ENCODE measurements around the gene ITGAX.
"Not testable (repeated sequence)": the region's sequence is repeated elsewhere in the genome, so short reads cannot be mapped to it uniquely, and the experiment has no call there.

ITGAX gene

DNA sequence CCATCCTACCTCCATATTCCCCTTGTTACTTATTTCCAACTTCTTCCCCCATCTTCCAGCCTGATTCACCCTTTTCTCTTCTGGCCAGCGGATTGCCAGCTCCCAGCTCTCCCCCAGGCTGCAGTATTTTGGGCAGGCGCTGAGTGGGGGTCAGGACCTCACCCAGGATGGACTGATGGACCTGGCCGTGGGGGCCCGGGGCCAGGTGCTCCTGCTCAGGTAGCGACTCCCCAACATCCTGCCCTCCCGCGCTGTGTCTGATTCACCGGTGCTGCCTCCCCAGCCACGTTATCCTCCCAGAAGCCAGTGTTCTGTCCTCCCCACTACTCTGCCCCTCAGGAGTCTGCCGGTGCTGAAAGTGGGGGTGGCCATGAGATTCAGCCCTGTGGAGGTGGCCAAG lies 57.8 kb downstream of the ITGAX start:
- DNase-seq, result no peak

DNA sequence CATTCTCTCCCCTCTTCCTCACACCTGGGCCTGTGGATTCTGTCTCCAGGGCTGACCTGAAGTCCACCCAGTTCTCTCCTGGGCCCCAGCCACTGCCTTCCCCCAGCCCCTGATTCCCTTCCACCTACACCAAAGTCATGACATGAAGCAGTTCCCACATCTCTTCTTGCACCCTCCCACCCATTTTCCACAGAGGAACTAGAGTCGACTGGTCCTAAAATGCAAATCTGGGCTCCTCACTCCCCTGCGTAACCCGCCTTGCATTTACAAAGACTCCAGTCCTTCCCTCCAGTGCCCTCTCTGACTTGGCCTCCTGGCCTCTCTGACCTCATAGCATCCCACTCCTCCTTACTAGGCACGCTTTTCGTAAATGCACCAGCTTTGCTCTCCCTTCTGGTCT lies 58.4 kb downstream of the ITGAX start:
- no peak for DNase-seq

DNA sequence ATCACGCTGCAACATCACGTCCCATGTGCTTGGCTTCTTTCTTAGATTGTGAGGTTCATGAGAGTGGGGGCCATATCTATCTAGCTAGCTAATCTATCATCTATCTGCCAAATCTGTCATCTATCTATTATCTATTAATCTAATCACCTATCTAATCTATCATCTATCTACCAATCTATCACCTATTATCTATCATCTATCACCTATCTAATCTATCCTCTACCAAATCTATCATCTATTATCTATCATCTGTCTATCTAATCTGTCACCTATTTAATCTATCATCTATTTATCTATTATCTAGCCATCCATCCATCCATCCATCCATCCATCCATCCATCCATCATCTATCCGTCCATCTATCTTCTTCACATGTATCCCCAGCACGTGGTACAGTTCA lies 59.0 kb downstream of the ITGAX start:
- no peak for DNase-seq

GRCh38 chr16:31414706-31415105 lies 59.7 kb downstream of the ITGAX start:
- no peak for DNase-seq

GRCh38 chr16:31416371-31416770 lies 61.4 kb downstream of the ITGAX start:
- no peak for DNase-seq

- DNase-seq, result not testable (repeated sequence)
Measured at GRCh38 chr16:31417036-31417435, 62.1 kb downstream of the ITGAX start.

GRCh38 chr16:31417916-31418315 lies 62.9 kb downstream of the ITGAX start:
- no peak for DNase-seq

GRCh38 chr16:31420037-31420436 lies 65.1 kb downstream of the ITGAX start:
- DNase-seq, result no peak

GRCh38 chr16:31421587-31421986 lies 66.6 kb downstream of the ITGAX start:
- DNase-seq, result no peak

GRCh38 chr16:31423241-31423640 lies 68.3 kb downstream of the ITGAX start:
- DNase-seq, result no peak

DNA sequence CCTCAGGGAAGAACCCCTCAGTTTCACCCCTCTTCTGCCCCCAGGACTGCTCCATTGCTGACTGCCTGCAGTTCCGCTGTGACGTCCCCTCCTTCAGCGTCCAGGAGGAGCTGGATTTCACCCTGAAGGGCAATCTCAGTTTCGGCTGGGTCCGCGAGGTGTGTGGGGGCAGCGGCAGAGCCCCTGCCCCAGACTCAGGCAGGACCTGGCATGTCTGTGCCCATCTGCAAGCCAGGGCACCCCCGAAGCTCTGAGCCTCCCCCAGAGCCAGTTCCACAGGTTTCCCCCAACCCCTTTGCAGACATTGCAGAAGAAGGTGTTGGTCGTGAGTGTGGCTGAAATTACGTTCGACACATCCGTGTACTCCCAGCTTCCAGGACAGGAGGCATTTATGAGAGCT lies 68.8 kb downstream of the ITGAX start:
- no peak for DNase-seq

DNA sequence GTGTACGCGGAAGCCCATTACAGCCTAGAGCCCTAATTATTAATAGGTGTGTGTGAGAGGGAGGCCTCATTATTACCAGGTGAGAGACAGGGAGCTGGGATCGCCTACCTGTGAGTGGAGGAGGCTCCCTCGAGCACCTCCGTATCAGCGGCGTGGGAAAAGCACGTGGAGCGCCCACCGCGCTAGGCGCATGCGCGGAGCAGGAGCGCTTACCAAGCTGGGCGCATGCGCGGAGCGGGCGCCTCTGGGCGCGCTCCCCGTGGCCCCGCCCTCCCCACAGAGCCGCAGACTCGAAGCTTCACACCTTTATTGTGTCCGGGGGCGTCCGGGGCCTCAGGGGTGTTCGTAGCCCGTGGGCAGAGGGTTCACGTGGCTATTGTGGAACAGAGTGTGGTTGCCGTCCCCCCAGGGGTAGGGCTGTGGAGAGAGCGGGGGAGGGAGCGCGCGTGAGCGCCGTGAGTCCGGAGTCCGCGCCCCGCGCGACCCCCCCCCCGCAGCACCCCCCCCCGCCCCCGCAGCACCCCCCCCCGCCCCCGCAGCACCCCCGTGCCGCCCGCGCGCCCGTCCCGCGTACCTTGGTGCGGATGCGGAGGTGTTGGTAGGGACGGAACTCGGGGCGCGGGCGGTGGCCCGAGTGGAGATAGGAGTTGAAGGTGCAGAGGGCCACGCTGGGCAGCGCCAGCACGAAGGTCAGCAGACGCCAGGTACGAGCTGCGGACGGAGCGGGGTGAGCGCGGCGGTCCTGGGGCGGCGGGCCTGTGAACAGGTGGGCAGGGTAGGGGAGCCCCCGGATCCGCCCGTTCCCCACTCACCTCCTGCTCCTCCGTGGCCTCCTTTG lies 72.7 kb downstream of the ITGAX start:
- DNase-seq, result no peak

DNA sequence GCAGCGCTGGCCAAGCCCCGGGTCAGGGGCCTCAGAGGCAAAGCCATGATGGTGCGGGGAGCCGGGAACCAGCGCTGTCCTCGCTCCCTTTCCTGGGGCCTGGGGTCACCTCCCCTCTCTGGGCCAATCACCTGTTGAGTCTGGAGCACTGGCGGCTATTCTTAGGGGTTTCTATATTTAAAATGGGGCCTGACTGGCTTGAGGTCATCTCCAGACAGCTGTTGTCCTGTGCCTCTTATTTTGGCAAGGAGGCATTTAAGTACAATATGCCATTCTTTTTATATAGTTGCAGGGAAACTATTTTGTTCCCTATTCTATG lies 73.3 kb downstream of the ITGAX start, which contains the start of gene COX6A2:
COX6A2 (minus strand) TSS at position 82 of the 319 bp plus-strand sequence; CDS start at position 47, 35 bp downstream.
- DNase-seq, result no peak

DNA sequence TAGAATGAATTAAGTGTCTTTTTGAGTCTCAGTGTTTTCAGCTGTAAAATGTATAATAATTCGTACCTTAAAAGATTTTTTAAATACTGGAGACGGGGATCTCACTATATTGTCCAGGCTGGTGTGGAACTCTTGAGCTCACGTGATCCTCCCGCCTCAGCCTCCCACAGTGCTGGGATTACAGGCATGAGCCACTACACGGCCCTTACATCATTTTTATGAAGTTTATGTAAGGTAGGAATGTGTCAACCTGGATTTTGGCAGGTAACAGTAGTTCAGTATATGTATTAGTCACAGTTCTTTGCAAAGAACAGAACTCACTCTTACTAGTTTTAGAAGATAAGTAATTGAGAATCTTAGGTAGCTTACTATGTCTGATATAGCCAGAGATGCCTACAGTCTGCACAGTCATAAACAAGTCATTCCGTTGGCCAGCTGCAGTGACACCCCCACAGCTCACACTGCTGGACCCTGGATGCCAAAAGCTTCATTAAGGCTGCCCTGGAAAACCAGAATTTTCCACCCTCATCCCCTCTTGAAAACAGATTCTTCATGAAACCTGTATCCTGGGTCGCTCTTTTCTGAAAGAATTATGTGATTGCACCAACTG lies 73.8 kb downstream of the ITGAX start:
- DNase-seq, result no peak

- no peak for DNase-seq
Measured at GRCh38 chr16:31429314-31429713, 74.3 kb downstream of the ITGAX start.

DNA sequence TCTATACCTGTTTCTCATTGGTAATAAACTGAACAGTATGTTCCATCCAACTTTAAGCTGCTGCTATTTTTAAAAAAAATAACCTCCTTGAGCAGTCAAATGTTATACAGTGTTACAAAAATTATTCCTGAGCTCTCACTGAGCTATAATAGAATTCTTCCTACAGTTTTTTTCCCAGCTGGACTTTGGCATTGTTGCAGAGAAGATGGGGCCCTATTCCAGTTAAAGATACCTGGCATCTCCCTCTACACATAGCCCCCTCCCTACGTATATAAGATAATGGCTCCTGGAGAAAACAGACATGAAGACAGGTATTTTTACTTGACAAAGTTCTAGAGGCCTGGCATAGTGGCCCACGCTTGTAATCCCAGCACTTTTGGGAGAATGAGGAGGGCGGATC lies 74.8 kb downstream of the ITGAX start:
- no peak for DNase-seq

DNA sequence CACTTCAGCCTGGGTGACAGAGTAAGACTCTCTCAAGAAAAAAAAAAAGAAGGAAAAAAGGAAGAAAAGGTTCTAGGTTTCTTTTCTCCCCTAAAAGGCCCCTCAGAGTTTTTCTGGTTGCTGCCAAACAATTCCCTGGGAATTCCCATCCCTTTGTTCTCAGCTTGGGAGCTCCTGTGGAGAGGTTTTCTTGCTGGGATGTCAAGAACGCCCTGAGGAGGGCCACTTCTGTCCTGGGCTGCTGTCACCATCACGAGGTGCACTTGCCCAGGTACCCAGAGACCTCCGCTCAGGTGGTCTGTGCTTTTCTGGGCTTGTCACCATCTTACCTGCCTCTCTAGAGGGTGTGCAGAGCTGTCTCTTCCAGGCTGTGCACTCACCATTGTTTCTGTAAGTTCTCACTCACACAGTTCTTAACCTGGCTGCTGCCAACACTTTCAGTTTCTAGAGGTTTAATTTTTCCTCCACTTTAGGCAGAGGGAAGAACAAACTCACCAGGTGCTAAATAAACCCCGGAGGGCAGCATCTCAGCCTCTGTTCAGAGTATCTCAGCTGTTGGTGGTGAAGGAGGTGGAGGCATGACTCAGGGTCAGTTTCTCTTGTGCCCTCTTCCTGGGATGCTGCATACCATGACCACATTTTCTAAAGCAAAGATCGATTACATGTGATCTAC lies 75.5 kb downstream of the ITGAX start:
- DNase-seq, result no peak
